Fibroblast of the conjunctiva (primary cell): Measurements from ENCODE around the gene SCGB3A2.

Experiments used
- DNase-seq: peaks from one replicate; pipeline ENCODE4 v3.0.0-alpha.2; 2010; ENCODE audit warnings: low read depth

SCGB3A2 gene

GRCh38 chr5:147904110-147904509, 25.6 kb downstream of the SCGB3A2 start:
- DNase-seq = no peak

- DNase-seq = no peak
Measured at GRCh38 chr5:147906326-147907095, 28.0 kb downstream of the SCGB3A2 start, which contains the start of gene C5orf46. Gene C5orf46, minus strand, starts transcription at chr5:147906538. Its CDS starts 37 bp downstream, at chr5:147906501.

DNA sequence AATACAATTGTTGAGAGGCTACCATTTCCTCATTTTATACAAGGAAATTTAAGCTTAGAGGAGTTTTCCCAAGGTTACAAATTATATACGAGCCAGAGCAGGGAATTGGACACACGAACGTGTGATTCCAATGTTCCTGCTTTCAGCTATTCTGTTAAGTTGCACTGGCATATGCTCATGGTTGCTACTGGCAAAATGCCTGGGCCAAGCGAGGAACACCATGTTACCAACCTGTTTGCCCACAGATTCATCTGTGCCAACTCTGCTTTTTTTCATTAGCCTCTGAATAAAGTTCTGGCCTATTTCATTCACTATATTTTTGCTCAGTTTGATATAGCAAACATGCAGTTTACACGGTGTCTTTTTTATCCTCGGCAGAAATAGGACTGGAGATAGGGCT, 32.9 kb downstream of the SCGB3A2 start:
- no peak for DNase-seq

DNA sequence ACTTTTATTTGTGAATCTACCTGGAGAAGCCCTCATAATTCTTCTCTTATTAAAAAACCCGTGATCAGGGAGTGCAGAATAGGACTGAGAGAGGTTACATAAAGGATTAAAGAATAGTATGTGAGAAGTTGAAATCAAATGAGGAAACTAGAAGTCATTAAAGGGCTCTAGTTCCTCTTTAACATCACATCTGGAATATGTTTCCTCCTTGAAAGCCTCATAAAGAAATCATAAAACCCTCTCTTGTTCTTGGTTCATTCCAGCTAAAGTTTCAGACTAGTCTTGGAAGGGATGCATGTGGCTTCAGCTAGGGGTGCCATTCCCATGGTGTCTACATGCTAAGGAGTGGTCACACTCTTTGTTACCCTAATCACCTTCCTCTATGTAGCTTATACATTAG, 33.5 kb downstream of the SCGB3A2 start:
- DNase-seq = no peak

GRCh38 chr5:147913786-147914185, 35.3 kb downstream of the SCGB3A2 start:
- no peak for DNase-seq

GRCh38 chr5:147918101-147918685, 39.7 kb downstream of the SCGB3A2 start:
- no peak for DNase-seq

DNA sequence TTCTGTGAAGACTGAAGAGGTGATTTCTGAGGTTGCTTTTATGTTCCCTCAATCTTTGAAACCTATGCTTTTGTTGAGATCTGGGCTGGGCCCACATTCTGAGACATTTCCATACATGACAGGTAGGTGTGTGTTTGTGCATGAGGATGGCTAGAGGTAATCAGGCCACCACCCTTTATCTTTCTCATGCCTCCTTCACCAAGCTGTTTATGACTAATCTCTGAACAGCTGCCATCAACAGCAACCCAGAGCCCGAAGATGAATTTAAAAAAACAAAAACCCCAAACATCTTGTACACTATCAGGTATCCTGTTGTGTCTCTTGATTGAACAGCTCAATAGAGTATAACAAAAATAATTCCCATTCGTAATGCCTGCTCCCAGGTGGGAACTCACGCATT, 40.4 kb downstream of the SCGB3A2 start:
- no peak for DNase-seq

- no peak for DNase-seq
Measured at GRCh38 chr5:147920420-147921030, 42.0 kb downstream of the SCGB3A2 start.

GRCh38 chr5:147921136-147921535, 42.6 kb downstream of the SCGB3A2 start:
- DNase-seq = no peak

- no peak for DNase-seq
Measured at GRCh38 chr5:147925020-147925419, 46.5 kb downstream of the SCGB3A2 start.

DNA sequence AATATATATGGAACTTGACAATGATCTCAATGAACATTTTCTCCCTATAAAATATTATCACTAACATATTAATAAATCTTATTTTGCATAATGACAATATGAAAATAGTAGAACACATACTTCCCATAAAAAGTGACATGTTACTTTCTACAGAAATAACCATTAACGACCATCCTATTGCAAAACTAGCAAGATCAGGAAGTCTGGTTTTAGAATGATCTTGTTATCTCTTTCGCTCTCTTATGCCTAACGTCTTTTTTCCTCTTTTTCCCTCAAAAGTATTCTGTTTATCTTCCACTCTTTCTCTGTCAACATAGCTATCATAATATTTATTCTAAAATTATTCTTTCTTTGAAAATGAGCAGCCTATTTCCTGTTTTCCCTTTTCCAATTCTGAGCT, 49.4 kb downstream of the SCGB3A2 start:
- DNase-seq = no peak

GRCh38 chr5:147930769-147931168, 52.3 kb downstream of the SCGB3A2 start:
- no peak for DNase-seq
